Calu3 (cell line): ENCODE results near the gene UBR2. TPM values are rescaled to one million over a fixed set of nuclear protein-coding genes. Genes with fewer than 3 reads are reported as not detected.

Experiments used
- BruUV-seq: library from RNA; stranded (reverse); fragments of 400-500 nt; replicated peaks from 2 replicates; lab custom pipeline; 2021; lab: Mats Ljungman, UMichigan
- CTCF ChIA-PET: fragments of 300-600 bp; sonication (Branson Sonifier 250); formaldehyde crosslinking; loops from one replicate; lab custom pipeline; 2022; ENCODE audit warnings: antibody characterized with exemption; lab: Charles Lee
- DNase-seq: peaks from one replicate; pipeline ENCODE4 v3.0.0; 2022
- H3K27ac Mint-ChIP-seq: one replicate; pipeline ENCODE4 v1.8.0; 2022; ENCODE audit warnings: mixed read lengths; ENCODE audit not compliant: unreplicated experiment
- H3K27me3 Mint-ChIP-seq: one replicate; pipeline ENCODE4 v1.8.0; 2022; ENCODE audit warnings: mixed read lengths; ENCODE audit not compliant: unreplicated experiment
- H3K36me3 Mint-ChIP-seq: one replicate; pipeline ENCODE4 v1.8.0; 2022; ENCODE audit warnings: mild to moderate bottlenecking, moderate library complexity, mixed read lengths; ENCODE audit not compliant: insufficient read depth, unreplicated experiment
- H3K4me1 Mint-ChIP-seq: one replicate; pipeline ENCODE4 v1.8.0; 2022; ENCODE audit warnings: mild to moderate bottlenecking, low read depth, mixed read lengths; ENCODE audit not compliant: unreplicated experiment
- H3K4me3 Mint-ChIP-seq: one replicate; pipeline ENCODE4 v1.8.0; 2022; ENCODE audit warnings: mild to moderate bottlenecking, low read depth, moderate library complexity, mixed read lengths; ENCODE audit not compliant: unreplicated experiment
- H3K9me3 Mint-ChIP-seq: one replicate; pipeline ENCODE4 v1.8.0; 2022; ENCODE audit warnings: low read depth, mixed read lengths; ENCODE audit not compliant: unreplicated experiment
- CTCF ChIP-seq: fragments of 200-600 bp; IDR thresholded peaks from one replicate; pipeline ENCODE4 v1.8.0; 2022; ENCODE audit warnings: antibody characterized with exemption; ENCODE audit not compliant: unreplicated experiment
- intact Hi-C: fragments of 100-400 bp; cut with micrococcal nuclease; formaldehyde crosslinking; loops from one replicate; pipeline ENCODE4 v1.10.0; 2022; ENCODE audit not compliant: unreplicated experiment
- total RNA-seq: library from RNA; stranded (reverse); gene quantifications from 2 replicates; pipeline ENCODE4 v1.2.3, GENCODE V29; 2022

The UBR2 gene
- total RNA-seq, 1 experiment from 2014 or later = 32.4 TPM

- Mint-ChIP-seq H3K9me3 (no peaks in the 10 kb centered on the region), H3K27ac (no peak overlapping the region), H3K4me3 (no peak overlapping the region), H3K4me1 (no peaks in the 10 kb centered on the region), H3K27me3 (no peaks in the 10 kb centered on the region), H3K36me3 (no peaks in the 10 kb centered on the region)
- no peak for DNase-seq
- CTCF ChIA-PET = interaction anchor here (0.6 kb wide), 1 partner anchor 458 kb away, joined by 3 read pairs; no protein-coding TSS in a partner anchor
- no peak for TF ChIP-seq CTCF
- BruUV-seq = no TSS peak
- intact Hi-C loops = no loop called here
Measured at GRCh38 chr6:42522036-42522435, 41.8 kb upstream of the UBR2 start.

GRCh38 chr6:42522942-42523814, 40.7 kb upstream of the UBR2 start:
- no peak for DNase-seq
- Mint-ChIP-seq H3K4me1 (no peaks in the 10 kb centered on the region), H3K27ac (no peak overlapping the region), H3K36me3 (no peaks in the 10 kb centered on the region), H3K4me3 (no peak overlapping the region), H3K27me3 (no peaks in the 10 kb centered on the region), H3K9me3 (no peaks in the 10 kb centered on the region)
- TF ChIP-seq CTCF = no peak
- intact Hi-C loops = no loop called here
- CTCF ChIA-PET = no interaction called here
- no TSS peak for BruUV-seq

- H3K27ac Mint-ChIP-seq = no peak overlapping the region
- no peak for TF ChIP-seq CTCF
Measured at GRCh38 chr6:42525206-42525605, 38.6 kb upstream of the UBR2 start.

GRCh38 chr6:42526616-42527015, 37.2 kb upstream of the UBR2 start:
- Mint-ChIP-seq H3K27ac (no peak overlapping the region), H3K9me3 (no peaks in the 10 kb centered on the region), H3K36me3 (no peaks in the 10 kb centered on the region), H3K4me3 (no peak overlapping the region), H3K27me3 (no peaks in the 10 kb centered on the region), H3K4me1 (no peaks in the 10 kb centered on the region)
- DNase-seq = no peak
- no TSS peak for BruUV-seq
- TF ChIP-seq CTCF = no peak
- CTCF ChIA-PET = interaction anchor here (1.2 kb wide), 1 partner anchor 8 kb away, joined by 3 read pairs; no protein-coding TSS in a partner anchor
- intact Hi-C loops = no loop called here

More at GRCh38 chr6:42525206-42525605, 38.6 kb upstream of the UBR2 start:
- intact Hi-C loops = no loop called here
- no peak for DNase-seq
- Mint-ChIP-seq H3K4me3 (no peak overlapping the region), H3K9me3 (no peaks in the 10 kb centered on the region), H3K4me1 (no peaks in the 10 kb centered on the region), H3K36me3 (no peaks in the 10 kb centered on the region), H3K27me3 (no peaks in the 10 kb centered on the region)
- no TSS peak for BruUV-seq
- CTCF ChIA-PET = no interaction called here
